ENCODE data around the gene BAHCC1. TPM values are rescaled to one million over a fixed set of nuclear protein-coding genes. Genes with fewer than 3 reads are reported as not detected.
"Not testable (repeated sequence)": the region's sequence is repeated elsewhere in the genome, so short reads cannot be mapped to it uniquely, and the experiment has no call there.

Gene BAHCC1
- total and polyA plus RNA-seq, 11 donors, result 6.0 to 19.6 (median 8.9) TPM

DNA sequence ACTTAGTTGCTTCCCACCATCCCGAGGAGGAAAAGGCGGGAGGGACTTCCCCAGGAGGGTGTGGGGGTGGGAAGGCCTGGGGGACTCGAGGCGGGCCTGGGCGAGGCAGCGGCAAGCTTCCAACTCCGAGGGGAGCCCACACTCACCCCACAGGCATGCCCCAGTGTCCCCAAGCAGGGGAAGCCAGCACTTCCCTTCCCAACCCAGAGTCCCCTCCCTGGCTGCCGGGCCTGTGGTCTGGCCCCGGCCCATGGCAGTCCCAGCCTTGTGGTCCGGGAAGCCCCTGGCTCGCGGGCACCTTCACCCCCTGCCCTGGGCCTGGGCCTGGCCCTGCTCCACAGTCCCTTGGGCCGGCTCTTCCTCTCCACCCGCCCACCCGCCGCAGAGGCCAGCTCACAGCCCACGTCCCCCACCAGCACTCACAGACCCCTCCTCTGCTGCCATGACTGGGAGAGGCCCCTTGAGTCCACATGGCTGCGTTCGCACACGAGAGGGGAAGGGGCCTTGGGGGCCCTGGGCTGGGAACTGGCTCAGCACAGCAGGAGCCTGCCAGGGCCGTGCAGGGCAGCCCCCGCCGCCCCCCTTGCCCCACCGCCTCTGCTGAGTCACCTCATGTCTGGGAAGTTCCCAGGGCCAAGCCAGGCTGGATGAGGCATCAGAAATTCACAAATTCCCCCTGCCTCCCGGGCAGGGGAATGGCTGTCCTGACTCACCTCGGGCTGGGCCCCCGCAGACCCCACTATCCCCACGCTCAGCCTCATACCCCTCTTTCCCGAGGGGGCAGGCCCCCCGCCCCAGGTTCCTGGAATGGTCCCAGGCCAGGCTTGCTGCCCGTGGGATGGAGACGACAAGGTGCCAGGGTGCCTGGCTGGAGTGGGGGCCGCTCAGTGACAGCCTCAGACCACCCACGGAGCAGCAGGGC is 27.8 kb downstream of the BAHCC1 start:
- H3K36me3 ChIP-seq, result no peaks in the 10 kb centered on the region
- peaks cover 26 to 80% (median 73%) of the 10 kb centered on the region in 12 donors for H3K4me1 ChIP-seq
- H3K27me3 ChIP-seq, result peaks cover 0 to 6% (median 0%) of the 10 kb centered on the region in 9 donors
- TF ChIP-seq, protein P1, sequence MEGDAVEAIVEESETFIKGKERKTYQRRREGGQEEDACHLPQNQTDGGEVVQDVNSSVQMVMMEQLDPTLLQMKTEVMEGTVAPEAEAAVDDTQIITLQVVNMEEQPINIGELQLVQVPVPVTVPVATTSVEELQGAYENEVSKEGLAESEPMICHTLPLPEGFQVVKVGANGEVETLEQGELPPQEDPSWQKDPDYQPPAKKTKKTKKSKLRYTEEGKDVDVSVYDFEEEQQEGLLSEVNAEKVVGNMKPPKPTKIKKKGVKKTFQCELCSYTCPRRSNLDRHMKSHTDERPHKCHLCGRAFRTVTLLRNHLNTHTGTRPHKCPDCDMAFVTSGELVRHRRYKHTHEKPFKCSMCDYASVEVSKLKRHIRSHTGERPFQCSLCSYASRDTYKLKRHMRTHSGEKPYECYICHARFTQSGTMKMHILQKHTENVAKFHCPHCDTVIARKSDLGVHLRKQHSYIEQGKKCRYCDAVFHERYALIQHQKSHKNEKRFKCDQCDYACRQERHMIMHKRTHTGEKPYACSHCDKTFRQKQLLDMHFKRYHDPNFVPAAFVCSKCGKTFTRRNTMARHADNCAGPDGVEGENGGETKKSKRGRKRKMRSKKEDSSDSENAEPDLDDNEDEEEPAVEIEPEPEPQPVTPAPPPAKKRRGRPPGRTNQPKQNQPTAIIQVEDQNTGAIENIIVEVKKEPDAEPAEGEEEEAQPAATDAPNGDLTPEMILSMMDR (IDR thresholded peaks at IDR 0.05), result no peak
- no peak for TF ChIP-seq POLR2A (IDR thresholded peaks at IDR 0.05)
- H3K9me3 ChIP-seq, result no peaks in the 10 kb centered on the region
- 28 to 47% (median 34%) methylated on average over 10 to 34 of the region's 34 CpGs for WGBS, 4 donors
- intact Hi-C loops (cut with DNase I), result loop anchor here in 2 of 10 donors (5.0 kb wide), 1 partner anchor 59 kb away; no protein-coding TSS in a partner anchor
- ATAC-seq (peak in 3 of 4 donors; percentile 43 to 64 (median 63)), DNase-seq (peak; percentile 71 to 90 (median 84))
- H3K27ac ChIP-seq, result peak overlapping the region in 11 of 12 donors; percentile 49 to 97 (median 87)
- peak overlapping the region in 6 of 12 donors; percentile 0 to 30 (median 14) for H3K4me3 ChIP-seq

DNA sequence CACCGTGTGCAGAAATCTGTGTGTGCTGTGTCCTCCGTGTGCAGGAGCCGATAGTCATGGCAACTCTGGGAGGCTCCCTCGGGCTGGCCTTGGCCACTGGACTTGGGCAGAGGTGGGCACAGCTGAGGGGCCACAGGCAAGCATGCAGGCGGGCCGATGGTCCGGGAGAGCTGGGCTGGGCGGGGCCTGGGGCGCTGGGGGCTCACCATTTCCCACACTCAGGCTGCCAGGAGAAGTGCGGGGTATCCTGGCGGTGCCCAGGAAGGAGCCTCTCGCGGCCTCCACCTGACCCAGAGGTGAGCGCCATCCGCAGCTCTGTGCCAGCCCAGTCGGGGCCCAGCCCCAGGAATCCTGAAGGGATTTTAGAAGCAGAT is 28.4 kb downstream of the BAHCC1 start:
- ATAC-seq (no peak), DNase-seq (no peak)
- Histone ChIP-seq H3K36me3 (no peaks in the 10 kb centered on the region), H3K27ac (peak overlapping the region in 11 of 12 donors; percentile 49 to 97 (median 87)), H3K27me3 (peaks cover 0 to 13% (median 0%) of the 10 kb centered on the region in 9 donors), H3K4me3 (peak overlapping the region in 1 of 12 donors; percentile 11), H3K9me3 (no peaks in the 10 kb centered on the region), H3K4me1 (peaks cover 32 to 80% (median 74%) of the 10 kb centered on the region in 12 donors)
- TF ChIP-seq POLR2A (IDR thresholded peaks at IDR 0.05), result no peak
- TF ChIP-seq, protein P1 (IDR thresholded peaks at IDR 0.05), result no peak
- intact Hi-C loops (cut with DNase I), result loop anchor here in 2 of 10 donors (5.0 kb wide), 1 partner anchor 59 kb away; no protein-coding TSS in a partner anchor
- 70 to 83% (median 80%) methylated on average over 2 to 16 of the region's 16 CpGs for WGBS, 4 donors

DNA sequence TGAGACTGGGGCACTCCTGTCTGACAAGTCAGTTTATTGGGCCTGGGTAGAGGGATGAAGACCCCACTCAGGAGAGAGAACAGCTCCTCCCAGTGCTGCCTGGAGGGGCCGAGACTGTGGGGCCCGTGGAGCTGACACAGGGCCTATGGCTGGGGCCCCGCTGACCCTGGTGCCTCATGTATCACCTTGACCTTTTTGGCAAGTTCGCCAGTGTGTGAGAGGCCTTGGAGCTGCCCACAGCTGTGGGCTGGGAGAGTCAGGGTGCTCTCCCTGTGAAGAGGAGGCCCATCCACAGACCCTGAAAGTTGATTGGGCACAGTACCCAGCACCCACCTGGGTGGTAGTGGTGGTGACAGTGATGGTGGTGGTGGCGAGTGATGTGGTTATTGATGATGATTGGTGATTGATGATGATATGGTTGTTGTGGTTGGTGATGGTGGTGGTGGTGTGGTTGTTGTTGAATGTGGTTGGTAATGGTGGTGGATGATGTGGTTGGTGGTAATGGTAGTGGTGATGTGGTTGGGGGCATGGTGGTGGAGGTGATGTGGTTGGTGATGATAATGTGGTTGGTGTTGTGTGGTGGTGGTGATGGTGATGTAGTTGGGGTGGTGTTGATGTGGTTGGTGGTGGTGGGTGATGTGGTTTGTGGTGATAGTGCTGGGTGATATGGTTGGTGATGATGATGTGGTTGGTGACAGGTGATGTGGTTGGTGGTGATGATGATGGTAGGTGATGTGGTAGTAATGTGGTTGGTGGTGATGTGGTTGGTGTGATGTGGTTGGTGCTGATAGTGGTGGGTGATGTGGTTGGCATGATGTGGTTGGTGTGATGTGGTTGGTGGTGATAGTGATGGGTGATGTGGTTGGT is 29.1 kb downstream of the BAHCC1 start:
- H3K4me1 ChIP-seq, result peaks cover 39 to 80% (median 76%) of the 10 kb centered on the region in 12 donors
- intact Hi-C loops (cut with DNase I), result loop anchor here in 4 of 10 donors (5.0 kb wide), 2 partner anchors 48 to 58 kb away; no protein-coding TSS in a partner anchor
- H3K36me3 ChIP-seq, result no peaks in the 10 kb centered on the region
- TF ChIP-seq POLR2A (IDR thresholded peaks at IDR 0.05), result no peak
- H3K9me3 ChIP-seq, result no peaks in the 10 kb centered on the region
- peaks cover 0 to 18% (median 0%) of the 10 kb centered on the region in 9 donors for H3K27me3 ChIP-seq
- 94 to 100% (median 95%) methylated on average over 5 of the region's 5 CpGs for WGBS, 4 donors
- ATAC-seq (no peak), DNase-seq (no peak)
- peak overlapping the region in 5 of 12 donors; percentile 87 to 97 (median 92) for H3K27ac ChIP-seq
- no peak overlapping the region for H3K4me3 ChIP-seq

DNA sequence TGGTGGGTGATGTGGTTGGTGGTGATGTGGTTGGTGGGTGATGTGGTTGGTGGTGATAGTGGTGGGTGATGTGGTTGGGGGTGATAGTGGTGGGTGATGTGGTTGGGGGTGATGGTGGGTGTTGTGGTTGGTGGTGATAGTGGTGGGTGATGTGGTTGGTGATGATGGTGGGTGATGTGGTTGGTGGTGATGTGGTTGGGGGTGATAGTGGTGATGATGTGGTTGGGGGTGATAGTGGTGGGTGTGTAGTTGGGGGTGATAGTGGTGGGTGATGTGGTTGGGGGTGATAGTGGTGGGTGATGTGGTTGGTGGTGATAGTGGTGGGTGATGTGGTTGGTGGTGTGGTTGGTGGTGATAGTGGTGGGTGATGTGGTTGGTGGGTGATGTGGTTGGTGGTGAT is 29.8 kb downstream of the BAHCC1 start:
- H3K9me3 ChIP-seq, DNase-seq, H3K4me3 ChIP-seq, H3K27ac ChIP-seq, H3K36me3 ChIP-seq, ATAC-seq: not testable (repeated sequence)
- H3K4me1 ChIP-seq, result peaks cover 42 to 80% (median 77%) of the 10 kb centered on the region in 12 donors
- intact Hi-C loops (cut with DNase I), result loop anchor here in 2 of 10 donors (5.0 kb wide), 2 partner anchors 47 to 57 kb away; no protein-coding TSS in a partner anchor
- H3K27me3 ChIP-seq, result peaks cover 0 to 22% (median 0%) of the 10 kb centered on the region in 9 donors

DNA sequence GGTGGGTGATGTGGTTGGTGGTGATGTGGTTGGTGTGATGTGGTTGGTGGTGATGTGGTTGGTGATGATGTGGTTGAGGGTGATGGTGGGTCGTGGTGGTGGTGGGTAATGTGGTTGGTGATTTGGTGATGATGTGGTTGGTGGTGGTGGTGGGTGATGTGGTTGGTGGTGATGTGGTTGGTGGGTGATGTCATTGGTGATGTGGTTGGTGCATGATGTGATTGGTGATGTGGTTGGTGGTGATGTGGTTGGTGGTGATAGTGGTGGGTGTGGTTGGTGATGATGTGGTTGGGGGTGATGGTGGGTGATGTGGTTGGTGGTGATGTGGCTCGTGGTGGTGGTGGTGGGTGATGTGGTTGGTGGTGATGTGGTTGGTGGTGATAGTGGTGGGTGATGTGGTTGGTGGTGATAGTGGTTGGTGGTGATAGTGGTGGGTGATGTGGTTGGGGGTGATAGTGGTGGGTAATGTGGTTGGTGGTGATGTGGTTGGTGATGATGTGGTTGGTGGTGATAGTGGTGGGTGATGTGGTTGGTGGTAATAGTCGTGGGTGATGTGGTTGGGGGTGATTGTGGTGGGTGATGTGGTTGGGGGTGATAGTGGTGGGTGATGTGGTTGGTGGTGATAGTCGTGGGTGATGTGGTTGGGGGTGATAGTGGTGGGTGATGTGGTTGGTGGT is 30.6 kb downstream of the BAHCC1 start:
- not testable (repeated sequence) for H3K36me3 ChIP-seq, ATAC-seq, H3K4me3 ChIP-seq, H3K27ac ChIP-seq, H3K9me3 ChIP-seq, DNase-seq
- intact Hi-C loops (cut with DNase I), result loop anchor here in 3 of 10 donors (2.0 to 5.0 kb wide), 3 partner anchors 46 to 56 kb away; no protein-coding TSS in a partner anchor
- H3K4me1 ChIP-seq, result peaks cover 35 to 78% (median 73%) of the 10 kb centered on the region in 12 donors
- 91 to 94% (median 93%) methylated on average over 4 of the region's 4 CpGs for WGBS, 4 donors
- peaks cover 0 to 26% (median 0%) of the 10 kb centered on the region in 9 donors for H3K27me3 ChIP-seq
